Measurements from ENCODE around the gene FAM118A. TPM values are rescaled to one million over a fixed set of nuclear protein-coding genes. Genes with fewer than 3 reads are reported as not detected.

FAM118A gene
- total and polyA plus RNA-seq, 2 experiments from 2014 or later, result 11.9 to 20.3 TPM

DNA sequence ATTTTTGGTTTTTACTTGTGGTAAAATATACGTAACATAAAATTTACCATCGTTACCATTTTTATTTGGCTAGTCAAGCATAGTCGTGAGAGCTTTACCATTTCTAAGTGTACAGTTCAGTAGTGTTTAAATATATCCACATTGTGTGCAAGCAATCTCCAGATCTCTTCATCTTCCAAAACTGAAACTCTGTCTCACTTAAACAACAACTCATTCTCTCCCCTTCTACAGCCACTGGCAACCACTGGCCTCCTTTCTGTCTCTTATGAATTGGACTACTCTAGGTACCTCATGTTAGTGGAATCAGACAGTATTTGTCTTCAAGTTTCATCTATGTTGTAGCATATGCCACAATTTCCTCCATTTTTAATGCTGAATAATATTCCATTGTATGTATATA, 66.3 kb downstream of the FAM118A start:
- Histone ChIP-seq H3K9me2 (ENCODE audit: insufficient read depth) (no peaks in the 10 kb centered on the region), H3F3A (replicated peaks; ENCODE audit: low read depth) (no peaks in the 10 kb centered on the region), H3K27ac (ENCODE audit: low read depth) (no peak overlapping the region), H3K4me3 (no peak overlapping the region), H3K36me3 (ENCODE audit: insufficient read depth) (no peaks in the 10 kb centered on the region), H3K27me3 (ENCODE audit: insufficient read depth) (no peaks in the 10 kb centered on the region), H2AFZ (no peak overlapping the region), H3K4me2 (no peak overlapping the region), H4K20me1 (replicated peaks; ENCODE audit: insufficient read depth) (no peaks in the 10 kb centered on the region), H3K4me1 (ENCODE audit: insufficient read depth) (no peaks in the 10 kb centered on the region), H3K79me2 (replicated peaks; ENCODE audit: insufficient read depth) (no peaks in the 10 kb centered on the region)
- Mint-ChIP-seq H3K27ac (no peak overlapping the region), H3K27me3 (ENCODE audit: insufficient read depth, low read depth, poor library complexity) (peaks cover 4% of the 10 kb centered on the region), H3K4me3 (no peak overlapping the region), H3K4me1 (no peaks in the 10 kb centered on the region), H3K36me3 (ENCODE audit: low read depth) (no peaks in the 10 kb centered on the region; the same call in 1 of the 3 replicates), H3K9me3 (peaks cover 26% of the 10 kb centered on the region)
- no peak for DNase-seq (ENCODE audit: low spot score)
- TF ChIP-seq EZH2phosphoT487 (IDR thresholded peaks at IDR 0.05; ENCODE audit: unreplicated experiment), result no peak
- no peak for TF ChIP-seq ZNF331 (CRISPR knock-in tag; IDR thresholded peaks at IDR 0.05; ENCODE audit: low read depth)
- TF ChIP-seq, protein P1, sequence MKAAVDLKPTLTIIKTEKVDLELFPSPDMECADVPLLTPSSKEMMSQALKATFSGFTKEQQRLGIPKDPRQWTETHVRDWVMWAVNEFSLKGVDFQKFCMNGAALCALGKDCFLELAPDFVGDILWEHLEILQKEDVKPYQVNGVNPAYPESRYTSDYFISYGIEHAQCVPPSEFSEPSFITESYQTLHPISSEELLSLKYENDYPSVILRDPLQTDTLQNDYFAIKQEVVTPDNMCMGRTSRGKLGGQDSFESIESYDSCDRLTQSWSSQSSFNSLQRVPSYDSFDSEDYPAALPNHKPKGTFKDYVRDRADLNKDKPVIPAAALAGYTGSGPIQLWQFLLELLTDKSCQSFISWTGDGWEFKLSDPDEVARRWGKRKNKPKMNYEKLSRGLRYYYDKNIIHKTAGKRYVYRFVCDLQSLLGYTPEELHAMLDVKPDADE (IDR thresholded peaks at IDR 0.05), result no peak
- no peak for TF ChIP-seq CREB1 (CRISPR knock-in tag; IDR thresholded peaks at IDR 0.05; ENCODE audit: low read depth)
- TF ChIP-seq, protein P2, sequence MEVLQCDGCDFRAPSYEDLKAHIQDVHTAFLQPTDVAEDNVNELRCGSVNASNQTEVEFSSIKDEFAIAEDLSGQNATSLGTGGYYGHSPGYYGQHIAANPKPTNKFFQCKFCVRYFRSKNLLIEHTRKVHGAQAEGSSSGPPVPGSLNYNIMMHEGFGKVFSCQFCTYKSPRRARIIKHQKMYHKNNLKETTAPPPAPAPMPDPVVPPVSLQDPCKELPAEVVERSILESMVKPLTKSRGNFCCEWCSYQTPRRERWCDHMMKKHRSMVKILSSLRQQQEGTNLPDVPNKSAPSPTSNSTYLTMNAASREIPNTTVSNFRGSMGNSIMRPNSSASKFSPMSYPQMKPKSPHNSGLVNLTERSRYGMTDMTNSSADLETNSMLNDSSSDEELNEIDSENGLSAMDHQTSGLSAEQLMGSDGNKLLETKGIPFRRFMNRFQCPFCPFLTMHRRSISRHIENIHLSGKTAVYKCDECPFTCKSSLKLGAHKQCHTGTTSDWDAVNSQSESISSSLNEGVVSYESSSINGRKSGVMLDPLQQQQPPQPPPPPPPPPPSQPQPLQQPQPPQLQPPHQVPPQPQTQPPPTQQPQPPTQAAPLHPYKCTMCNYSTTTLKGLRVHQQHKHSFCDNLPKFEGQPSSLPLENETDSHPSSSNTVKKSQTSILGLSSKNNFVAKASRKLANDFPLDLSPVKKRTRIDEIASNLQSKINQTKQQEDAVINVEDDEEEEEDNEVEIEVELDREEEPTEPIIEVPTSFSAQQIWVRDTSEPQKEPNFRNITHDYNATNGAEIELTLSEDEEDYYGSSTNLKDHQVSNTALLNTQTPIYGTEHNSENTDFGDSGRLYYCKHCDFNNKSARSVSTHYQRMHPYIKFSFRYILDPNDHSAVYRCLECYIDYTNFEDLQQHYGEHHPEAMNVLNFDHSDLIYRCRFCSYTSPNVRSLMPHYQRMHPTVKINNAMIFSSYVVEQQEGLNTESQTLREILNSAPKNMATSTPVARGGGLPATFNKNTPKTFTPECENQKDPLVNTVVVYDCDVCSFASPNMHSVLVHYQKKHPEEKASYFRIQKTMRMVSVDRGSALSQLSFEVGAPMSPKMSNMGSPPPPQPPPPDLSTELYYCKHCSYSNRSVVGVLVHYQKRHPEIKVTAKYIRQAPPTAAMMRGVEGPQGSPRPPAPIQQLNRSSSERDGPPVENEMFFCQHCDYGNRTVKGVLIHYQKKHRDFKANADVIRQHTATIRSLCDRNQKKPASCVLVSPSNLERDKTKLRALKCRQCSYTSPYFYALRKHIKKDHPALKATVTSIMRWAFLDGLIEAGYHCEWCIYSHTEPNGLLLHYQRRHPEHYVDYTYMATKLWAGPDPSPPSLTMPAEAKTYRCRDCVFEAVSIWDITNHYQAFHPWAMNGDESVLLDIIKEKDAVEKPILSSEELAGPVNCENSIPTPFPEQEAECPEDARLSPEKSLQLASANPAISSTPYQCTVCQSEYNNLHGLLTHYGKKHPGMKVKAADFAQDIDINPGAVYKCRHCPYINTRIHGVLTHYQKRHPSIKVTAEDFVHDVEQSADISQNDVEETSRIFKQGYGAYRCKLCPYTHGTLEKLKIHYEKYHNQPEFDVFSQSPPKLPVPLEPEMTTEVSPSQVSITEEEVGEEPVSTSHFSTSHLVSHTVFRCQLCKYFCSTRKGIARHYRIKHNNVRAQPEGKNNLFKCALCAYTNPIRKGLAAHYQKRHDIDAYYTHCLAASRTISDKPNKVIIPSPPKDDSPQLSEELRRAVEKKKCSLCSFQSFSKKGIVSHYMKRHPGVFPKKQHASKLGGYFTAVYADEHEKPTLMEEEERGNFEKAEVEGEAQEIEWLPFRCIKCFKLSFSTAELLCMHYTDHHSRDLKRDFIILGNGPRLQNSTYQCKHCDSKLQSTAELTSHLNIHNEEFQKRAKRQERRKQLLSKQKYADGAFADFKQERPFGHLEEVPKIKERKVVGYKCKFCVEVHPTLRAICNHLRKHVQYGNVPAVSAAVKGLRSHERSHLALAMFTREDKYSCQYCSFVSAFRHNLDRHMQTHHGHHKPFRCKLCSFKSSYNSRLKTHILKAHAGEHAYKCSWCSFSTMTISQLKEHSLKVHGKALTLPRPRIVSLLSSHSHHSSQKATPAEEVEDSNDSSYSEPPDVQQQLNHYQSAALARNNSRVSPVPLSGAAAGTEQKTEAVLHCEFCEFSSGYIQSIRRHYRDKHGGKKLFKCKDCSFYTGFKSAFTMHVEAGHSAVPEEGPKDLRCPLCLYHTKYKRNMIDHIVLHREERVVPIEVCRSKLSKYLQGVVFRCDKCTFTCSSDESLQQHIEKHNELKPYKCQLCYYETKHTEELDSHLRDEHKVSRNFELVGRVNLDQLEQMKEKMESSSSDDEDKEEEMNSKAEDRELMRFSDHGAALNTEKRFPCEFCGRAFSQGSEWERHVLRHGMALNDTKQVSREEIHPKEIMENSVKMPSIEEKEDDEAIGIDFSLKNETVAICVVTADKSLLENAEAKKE (CRISPR knock-in tag; IDR thresholded peaks at IDR 0.05), result no peak
- TF ChIP-seq ZNF114 (CRISPR knock-in tag; IDR thresholded peaks at IDR 0.05), result no peak
- no peak for TF ChIP-seq NANOG (IDR thresholded peaks at IDR 0.05; ENCODE audit: borderline replicate concordance)
- no peak for TF ChIP-seq CTCF (conservative IDR thresholded peaks at IDR 0.05; ENCODE audit: low read depth in 2 of 2)
- TF ChIP-seq STAT1 (IDR thresholded peaks at IDR 0.05; ENCODE audit: unreplicated experiment), result no peak
- TF ChIP-seq JUNB (IDR thresholded peaks at IDR 0.05; ENCODE audit: unreplicated experiment), result no peak
- no peak for TF ChIP-seq EZH2 (IDR thresholded peaks at IDR 0.05; ENCODE audit: low read depth, unreplicated experiment)
- TF ChIP-seq, protein P3, sequence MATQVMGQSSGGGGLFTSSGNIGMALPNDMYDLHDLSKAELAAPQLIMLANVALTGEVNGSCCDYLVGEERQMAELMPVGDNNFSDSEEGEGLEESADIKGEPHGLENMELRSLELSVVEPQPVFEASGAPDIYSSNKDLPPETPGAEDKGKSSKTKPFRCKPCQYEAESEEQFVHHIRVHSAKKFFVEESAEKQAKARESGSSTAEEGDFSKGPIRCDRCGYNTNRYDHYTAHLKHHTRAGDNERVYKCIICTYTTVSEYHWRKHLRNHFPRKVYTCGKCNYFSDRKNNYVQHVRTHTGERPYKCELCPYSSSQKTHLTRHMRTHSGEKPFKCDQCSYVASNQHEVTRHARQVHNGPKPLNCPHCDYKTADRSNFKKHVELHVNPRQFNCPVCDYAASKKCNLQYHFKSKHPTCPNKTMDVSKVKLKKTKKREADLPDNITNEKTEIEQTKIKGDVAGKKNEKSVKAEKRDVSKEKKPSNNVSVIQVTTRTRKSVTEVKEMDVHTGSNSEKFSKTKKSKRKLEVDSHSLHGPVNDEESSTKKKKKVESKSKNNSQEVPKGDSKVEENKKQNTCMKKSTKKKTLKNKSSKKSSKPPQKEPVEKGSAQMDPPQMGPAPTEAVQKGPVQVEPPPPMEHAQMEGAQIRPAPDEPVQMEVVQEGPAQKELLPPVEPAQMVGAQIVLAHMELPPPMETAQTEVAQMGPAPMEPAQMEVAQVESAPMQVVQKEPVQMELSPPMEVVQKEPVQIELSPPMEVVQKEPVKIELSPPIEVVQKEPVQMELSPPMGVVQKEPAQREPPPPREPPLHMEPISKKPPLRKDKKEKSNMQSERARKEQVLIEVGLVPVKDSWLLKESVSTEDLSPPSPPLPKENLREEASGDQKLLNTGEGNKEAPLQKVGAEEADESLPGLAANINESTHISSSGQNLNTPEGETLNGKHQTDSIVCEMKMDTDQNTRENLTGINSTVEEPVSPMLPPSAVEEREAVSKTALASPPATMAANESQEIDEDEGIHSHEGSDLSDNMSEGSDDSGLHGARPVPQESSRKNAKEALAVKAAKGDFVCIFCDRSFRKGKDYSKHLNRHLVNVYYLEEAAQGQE (IDR thresholded peaks at IDR 0.05; ENCODE audit: unreplicated experiment), result no peak
- TF ChIP-seq POLR2AphosphoS5 (IDR thresholded peaks at IDR 0.05; ENCODE audit: low read depth), result no peak
- ATAC-seq, result no peak
